HG03571 (cell line): ENCODE results near the gene ZNF385B.

Experiments
- ATAC-seq: cut with Tn5 transposase; IDR thresholded peaks from one replicate; pipeline ENCODE4 v1.9.1; 2021; ENCODE audit not compliant: unreplicated experiment

The ZNF385B gene

GRCh38 chr2:179686718-179687342, 174.6 kb downstream of the ZNF385B start:
- ATAC-seq, result no peak

- ATAC-seq, result no peak
Observed at GRCh38 chr2:179686069-179686468, 175.3 kb downstream of the ZNF385B start.

DNA sequence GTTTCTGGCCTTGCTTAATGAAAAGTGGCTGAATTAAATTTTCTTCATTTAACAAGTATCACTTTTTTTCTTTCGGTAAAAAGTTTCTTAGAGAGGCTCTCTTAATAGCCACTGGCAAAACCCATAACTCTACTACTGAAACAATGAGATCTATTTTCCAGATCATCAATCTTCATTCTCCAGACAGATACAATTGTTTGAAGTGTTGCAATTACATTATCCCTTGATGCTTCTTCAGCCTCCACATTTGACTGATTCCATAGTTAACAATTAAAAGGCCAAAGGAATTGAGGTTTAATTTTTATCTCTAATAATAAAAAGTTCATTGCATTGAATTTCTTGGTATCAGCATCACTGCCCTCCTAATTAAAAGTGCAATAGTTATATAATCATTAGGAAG, 176.3 kb downstream of the ZNF385B start:
- no peak for ATAC-seq

DNA sequence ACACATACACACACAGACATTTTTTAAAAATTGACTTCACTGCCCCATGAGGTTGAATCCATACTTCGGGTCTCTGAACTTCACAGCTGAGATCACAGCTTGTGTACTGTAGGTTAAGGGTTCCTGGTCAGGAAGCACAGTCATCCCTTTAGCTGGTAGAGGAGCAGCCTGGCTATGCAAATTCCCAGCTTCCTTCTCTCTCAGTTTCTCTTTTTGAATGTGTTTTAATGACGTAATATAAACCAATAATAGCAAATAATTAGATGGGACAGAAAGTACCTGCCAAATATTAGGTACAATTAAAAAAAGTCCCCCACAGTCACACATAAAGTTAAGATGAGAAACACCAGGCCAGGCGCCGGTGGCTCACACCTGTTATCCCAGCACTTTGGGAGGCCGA, 178.7 kb downstream of the ZNF385B start:
- no peak for ATAC-seq

DNA sequence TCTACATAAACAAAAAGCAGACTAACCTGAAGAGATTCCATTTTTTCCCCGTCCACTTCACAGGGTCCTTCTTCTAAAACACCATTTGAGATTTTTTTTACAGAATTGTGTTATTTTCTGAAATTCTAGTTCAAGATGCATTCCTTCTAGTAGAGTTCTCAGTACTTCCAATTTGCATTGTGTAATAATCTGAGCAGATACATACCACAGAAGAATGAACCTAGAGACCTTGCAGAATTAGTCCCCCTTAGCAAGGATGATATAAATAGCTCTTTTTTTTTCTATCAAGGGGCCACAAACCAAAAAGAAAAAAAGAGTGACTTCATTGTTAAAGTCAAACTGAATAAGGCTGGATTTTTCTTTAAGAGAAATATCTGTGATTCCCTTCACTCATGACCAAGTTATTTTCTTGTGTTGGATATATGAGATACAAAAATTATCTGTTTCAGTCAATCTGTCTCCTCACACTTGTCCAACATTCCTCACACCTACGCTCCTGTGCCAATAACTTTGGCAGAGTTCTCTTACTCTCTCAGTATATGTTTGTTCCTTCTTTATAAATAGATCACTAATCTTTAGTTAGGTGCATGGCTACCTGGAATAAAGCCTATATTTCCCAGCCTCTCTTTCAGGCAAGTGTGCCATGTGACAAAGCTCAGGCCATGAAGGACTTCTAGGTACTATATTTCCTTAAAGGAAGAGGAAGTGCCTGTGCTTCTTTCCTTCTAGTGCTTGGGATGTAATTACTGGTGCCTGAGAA, 183.5 kb downstream of the ZNF385B start:
- ATAC-seq, result no peak

DNA sequence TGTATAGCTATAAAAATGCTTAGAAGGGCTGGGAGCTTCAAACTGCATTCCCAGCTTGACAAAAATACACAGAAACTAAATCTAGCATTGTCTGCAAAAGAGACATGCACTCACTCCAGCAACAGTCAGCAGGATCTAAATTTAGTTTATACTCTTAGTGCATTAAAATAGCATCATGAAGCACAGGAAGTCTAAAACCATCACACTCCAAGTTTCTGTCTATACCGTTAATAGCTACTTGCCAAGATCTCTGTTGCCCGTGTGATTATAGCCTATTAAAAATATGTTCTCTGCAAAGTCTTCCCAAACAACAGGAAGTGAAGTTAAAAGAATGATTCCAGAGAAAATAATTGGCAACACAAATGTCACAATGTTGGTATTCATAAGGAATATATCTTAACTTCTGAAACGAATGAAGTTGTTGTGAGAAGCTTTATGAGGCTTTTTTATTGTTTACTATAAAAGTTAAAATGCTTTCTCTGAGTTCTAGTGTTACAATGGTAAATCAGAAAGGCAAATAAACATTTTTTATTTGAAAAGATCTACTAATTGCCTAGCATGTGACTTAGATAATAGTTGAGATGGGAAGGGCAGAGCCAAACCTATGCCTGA, 184.2 kb downstream of the ZNF385B start:
- ATAC-seq, result no peak

DNA sequence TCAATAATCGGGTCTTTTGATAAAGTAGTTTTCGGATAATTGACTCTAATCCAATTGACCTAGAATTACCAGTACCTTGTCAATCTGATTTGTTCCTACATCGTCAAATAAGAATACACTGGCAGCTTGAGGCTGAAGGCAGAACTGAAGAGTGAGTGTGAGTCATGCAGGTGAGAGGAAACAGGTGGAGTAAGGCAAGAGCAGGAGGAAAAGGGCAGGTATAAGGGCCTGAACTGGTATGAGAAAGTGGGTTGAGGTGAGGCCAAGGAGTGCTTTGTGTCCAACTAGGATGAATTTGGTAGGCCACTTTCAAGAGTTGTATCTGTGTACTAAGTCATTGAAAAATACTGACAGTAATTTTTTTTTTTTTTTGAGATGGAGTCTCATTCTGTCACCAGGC, 186.0 kb downstream of the ZNF385B start:
- ATAC-seq, result no peak

GRCh38 chr2:179671043-179671981, 190.1 kb downstream of the ZNF385B start:
- ATAC-seq, result no peak

DNA sequence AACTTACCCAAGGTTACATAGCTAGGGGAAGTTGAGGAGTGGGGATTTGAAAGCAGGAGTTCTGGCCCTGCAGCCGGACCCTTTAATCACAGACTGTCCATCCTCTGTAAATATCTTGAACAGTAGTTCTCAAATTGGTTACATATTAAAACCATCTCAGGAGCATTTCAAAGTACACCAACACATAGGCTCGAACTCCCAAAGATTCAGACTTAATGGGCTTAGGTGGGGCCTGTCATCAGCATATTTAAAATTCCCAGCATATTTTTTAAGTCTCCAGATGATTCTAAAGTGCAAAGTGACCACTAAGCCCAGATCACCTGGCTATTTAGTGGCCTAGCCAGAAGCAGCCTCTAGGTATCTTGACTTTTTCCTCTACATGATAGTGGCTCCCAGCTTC, 192.2 kb downstream of the ZNF385B start:
- no peak for ATAC-seq

DNA sequence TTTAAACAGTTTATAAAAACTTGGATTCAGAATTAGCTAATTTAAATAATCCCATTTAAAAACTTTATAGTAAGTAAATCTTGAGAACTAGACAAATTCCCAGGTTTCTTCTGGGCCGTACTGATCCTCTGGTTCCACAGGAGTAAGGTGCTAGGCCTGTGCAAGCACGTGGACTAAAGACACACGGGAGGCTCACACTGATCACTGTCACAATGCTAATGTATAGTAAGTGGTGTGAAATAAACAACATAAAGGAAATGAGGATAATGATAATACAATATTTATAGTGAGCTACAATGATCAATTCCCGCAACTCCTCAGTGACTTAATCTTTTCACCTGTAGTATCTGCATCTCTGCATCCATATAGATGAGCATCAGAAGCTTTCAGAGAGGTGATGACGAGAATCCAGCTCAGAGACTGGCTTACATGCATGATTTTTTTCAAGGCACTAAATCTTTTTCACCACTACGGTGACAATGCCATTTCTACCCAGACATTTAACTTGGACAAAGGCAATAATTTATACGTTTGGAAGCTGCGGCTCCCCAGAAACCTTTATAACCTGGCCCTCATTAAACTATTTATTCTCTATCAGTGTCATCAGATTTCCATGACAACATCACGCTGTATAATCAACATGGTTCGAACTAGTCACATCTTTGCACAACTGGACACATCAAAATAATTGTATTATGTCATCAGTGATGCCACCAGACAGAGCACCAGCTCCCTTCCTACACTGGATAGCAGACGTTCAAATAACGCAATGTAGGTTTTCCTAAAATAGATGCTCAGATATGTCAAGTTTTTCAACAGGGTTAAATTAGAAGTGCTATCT, 196.2 kb downstream of the ZNF385B start:
- no peak for ATAC-seq

DNA sequence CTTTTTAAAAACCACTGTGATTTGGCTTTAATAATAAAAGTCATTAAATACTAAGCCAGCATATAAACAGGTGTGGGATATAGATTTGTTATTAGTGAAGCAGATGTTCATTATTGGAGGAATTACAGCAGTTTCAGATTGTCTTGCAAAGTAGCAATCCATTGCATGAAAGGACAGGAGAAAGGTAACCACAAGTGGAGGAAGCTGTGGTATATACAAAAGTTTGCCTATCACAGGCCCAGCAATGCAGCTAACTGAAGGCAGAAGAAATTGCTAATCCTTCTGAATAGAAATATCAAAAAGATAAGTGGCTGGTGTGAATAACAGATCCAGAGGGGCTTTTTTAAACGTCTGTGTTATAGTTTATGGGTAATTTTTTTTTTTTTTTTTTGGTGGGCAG, 199.4 kb downstream of the ZNF385B start:
- no peak for ATAC-seq

DNA sequence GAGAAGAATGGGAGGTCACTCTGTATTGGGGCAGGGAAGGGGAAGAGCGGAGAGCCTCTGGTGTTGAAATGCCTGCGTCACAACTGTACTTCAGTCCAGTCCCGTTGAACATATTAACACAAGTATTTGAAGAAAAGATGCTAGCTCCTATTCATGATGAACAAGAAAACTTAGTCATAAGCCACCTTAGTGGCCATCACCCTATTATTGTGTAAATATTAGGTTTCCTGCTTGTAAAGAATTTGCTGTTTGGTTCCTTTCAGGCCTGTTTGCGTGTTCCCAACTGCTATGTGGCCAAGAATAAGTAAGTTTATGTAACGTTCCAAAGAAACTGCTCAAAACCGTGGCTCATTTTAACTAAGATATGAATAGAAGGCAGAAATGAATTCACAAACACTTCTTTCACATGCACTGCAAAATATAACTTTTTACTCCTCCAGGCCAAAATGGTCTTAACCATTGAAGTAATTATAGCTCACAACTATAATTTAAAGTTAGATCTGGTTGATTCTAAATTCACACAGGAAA, 204.3 kb downstream of the ZNF385B start:
- ATAC-seq, result no peak

- no peak for ATAC-seq
Observed at GRCh38 chr2:179655627-179656026, 205.8 kb downstream of the ZNF385B start.

DNA sequence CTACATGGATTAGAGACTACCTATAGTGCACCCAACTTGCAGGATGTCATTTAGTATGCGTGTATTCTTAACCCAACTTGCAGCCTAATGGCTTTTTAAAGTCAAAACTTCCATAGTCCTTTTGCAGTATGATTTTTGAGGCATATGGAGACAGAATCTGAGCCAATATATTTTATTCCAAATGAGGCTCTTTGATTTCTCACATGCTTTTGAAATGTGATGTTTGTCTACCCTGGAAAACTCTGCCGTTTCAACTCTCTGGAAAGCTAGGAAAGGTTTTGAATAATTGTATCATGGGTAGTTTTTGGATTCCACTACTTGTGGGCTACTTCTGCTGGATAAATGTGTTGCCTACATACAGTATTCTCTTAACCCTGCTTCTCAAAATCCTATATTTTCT, 206.6 kb downstream of the ZNF385B start:
- ATAC-seq, result no peak

DNA sequence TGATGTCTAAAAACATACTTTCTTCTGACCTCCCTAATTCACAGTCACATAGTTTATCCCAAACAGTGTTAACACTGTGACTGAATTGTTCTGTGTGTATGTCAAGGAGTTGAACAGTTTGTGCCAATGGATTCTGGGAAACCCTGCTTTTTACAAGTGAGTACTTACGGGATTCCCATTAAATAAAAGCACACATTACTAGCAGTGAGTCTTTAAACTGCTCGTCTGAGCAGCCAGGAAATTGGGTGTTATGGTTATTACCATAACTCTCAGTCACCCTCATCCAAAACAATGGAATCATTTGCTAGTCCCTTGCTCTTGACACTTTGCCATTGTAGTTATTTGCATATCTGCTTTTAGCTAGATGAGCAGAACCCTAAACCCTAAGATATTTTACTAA, 209.1 kb downstream of the ZNF385B start:
- ATAC-seq, result no peak

- no peak for ATAC-seq
Observed at GRCh38 chr2:179650420-179650819, 211.0 kb downstream of the ZNF385B start.

DNA sequence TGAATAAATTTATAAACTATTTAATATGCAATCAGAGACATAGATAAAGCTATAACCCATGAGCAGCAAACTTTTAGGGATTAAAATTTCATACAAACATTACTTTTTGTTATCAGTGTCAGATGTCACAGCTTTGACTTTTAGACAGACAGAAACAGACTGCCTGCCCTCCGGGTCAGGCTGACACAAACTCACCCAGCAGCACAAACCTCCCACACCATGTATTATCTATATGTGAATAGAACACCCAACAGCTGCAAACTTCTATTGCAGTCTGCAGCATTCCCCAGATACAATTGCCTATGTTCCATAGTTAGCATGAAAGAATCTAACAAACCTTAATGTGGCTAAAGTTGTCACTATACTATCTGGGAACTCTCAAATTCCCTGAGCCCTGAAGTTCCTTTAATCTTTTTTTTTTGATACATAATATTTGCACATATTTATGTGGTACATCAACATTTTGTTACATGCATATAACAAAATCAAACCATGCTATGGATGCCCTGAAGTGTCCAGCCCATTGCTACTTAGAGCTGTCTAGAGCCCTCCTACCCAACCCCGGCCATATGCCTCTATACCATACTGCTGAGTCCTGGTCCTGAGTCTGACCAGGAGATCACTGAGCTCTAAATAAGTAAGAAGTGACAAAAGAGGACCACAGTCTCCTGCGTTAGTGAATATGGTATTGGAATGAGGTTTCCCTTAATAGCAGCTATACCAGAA, 214.4 kb downstream of the ZNF385B start:
- ATAC-seq, result no peak

DNA sequence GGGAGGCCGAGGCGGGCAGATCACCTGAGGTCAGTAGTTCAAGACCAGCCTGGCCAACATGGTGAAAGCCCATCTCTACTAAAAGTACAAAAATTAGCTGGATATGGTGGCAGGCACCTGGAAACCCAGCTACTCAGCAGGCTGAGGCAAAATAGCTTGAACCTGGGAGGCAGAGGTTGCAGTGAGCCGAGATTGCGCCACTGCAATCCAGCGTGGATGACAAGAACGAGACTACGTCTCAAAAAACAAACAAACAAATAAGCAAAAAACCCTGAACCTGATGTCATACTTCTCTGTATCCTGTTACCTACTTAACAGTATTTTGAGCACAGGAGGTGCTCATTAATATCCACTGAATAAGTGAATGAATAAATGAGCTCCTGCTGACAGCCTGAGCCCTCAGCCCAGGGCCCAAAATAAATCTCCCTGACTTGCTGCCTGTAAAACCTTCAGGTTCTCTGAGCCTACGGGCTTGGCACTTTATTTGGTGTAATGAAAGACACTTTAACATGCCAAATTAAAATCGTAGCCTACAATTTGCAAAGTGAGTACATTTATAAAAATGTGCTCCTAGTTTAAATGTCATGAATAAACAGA, 215.1 kb downstream of the ZNF385B start:
- no peak for ATAC-seq

- ATAC-seq, result no peak
Observed at GRCh38 chr2:179645047-179645446, 216.4 kb downstream of the ZNF385B start.
